ENCODE results near the gene NXPE1. TPM values are rescaled to one million over a fixed set of nuclear protein-coding genes. Genes with fewer than 3 reads are reported as not detected.
"Not testable (repeated sequence)": the region's sequence is repeated elsewhere in the genome, so short reads cannot be mapped to it uniquely, and the experiment has no call there.

Gene NXPE1
- total RNA-seq, 1 experiment from 2014 or later = not detected

DNA sequence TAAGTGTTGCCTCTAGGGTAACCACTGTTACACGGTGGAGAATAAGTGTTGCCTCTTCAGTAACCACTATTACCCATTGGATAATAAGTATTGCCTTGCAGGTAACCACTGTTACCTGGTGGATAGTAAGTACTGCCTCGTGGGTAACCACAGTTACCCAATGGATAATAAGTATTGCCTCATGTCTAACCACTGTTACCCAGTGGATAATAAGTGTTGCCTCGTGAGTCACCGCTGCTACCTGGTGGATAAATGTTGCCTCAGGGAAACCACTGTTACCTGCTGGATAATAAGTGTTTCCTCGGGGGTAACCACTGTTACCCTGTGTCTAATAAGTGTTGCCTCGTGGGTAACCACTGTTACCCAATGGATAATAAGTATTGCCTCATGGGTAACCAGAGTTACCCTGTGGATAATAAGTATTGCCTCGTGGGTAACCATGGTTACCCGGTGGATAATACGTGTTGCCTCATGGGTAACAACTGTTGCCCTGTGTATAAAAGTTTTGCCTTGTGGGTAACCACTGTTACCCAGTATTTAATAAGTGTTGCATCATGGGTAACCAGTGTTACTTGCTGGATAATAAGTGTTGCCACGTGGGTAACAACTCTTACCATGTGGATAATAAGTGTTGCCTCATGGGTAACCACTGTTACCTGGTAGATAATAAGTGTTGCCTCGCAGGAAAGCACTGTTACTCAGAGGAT lies 48.2 kb upstream of the NXPE1 start:
- H3K4me3 ChIP-seq = no peak overlapping the region
- no peaks in the 10 kb centered on the region for H3K79me2 ChIP-seq (ENCODE audit: low read depth)
- no peak overlapping the region for H2AFZ ChIP-seq
- TF ChIP-seq, protein P1, sequence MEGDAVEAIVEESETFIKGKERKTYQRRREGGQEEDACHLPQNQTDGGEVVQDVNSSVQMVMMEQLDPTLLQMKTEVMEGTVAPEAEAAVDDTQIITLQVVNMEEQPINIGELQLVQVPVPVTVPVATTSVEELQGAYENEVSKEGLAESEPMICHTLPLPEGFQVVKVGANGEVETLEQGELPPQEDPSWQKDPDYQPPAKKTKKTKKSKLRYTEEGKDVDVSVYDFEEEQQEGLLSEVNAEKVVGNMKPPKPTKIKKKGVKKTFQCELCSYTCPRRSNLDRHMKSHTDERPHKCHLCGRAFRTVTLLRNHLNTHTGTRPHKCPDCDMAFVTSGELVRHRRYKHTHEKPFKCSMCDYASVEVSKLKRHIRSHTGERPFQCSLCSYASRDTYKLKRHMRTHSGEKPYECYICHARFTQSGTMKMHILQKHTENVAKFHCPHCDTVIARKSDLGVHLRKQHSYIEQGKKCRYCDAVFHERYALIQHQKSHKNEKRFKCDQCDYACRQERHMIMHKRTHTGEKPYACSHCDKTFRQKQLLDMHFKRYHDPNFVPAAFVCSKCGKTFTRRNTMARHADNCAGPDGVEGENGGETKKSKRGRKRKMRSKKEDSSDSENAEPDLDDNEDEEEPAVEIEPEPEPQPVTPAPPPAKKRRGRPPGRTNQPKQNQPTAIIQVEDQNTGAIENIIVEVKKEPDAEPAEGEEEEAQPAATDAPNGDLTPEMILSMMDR (conservative IDR thresholded peaks at IDR 0.05) = no peak
- TF ChIP-seq EZH2 (IDR thresholded peaks at IDR 0.05; ENCODE audit: low read depth) = no peak
- H3F3A ChIP-seq (ENCODE audit: insufficient read depth, low read depth) = no peaks in the 10 kb centered on the region
- intact Hi-C loops (cut with micrococcal nuclease; ENCODE audit: unreplicated experiment) = no loop called here
- H3K4me2 ChIP-seq = no peak overlapping the region
- ChIA-PET CTCF (no interaction called here), POLR2A (ENCODE audit: unreplicated experiment) (no interaction called here)
- no peaks in the 10 kb centered on the region for H3K27me3 ChIP-seq (ENCODE audit: insufficient read depth, low read depth)
- no peaks in the 10 kb centered on the region for H3K9me3 ChIP-seq (ENCODE audit: insufficient read depth, low read depth)
- DNase-seq = no peak
- no peaks in the 10 kb centered on the region for H3K9me2 ChIP-seq (ENCODE audit: insufficient read depth)
- no TSS peak for BruUV-seq (replicated peaks)
- H3K36me3 ChIP-seq (ENCODE audit: low read depth) = no peaks in the 10 kb centered on the region
- H4K20me1 ChIP-seq (ENCODE audit: insufficient read depth) = no peaks in the 10 kb centered on the region
- H3K27ac ChIP-seq = no peak overlapping the region
- no peaks in the 10 kb centered on the region for H3K4me1 ChIP-seq (replicated peaks; ENCODE audit: insufficient read depth)

DNA sequence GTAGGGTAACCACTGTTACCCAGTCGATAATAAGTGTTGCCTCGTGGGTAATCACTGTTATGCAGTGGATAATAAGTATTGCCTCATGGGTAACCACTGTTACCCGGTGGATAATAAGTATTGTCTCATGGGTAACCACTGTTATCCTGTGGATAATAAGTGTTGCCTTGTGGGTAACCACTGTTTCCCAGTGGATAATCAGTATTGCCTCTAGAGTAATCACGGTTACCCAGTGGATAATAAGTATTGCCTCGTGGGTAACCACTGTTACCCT lies 47.1 kb upstream of the NXPE1 start:
- H3K4me2 ChIP-seq; intact Hi-C loops (cut with micrococcal nuclease; ENCODE audit: unreplicated experiment); H4K20me1 ChIP-seq (ENCODE audit: insufficient read depth); POLR2A ChIA-PET (ENCODE audit: unreplicated experiment); H3K4me1 ChIP-seq (replicated peaks; ENCODE audit: insufficient read depth); DNase-seq; H3K36me3 ChIP-seq (ENCODE audit: low read depth); BruUV-seq (replicated peaks); CTCF ChIA-PET; H3K4me3 ChIP-seq; H3K9me2 ChIP-seq (ENCODE audit: insufficient read depth); H3K79me2 ChIP-seq (ENCODE audit: low read depth); H3K9me3 ChIP-seq (ENCODE audit: insufficient read depth, low read depth); H2AFZ ChIP-seq; H3F3A ChIP-seq (ENCODE audit: insufficient read depth, low read depth); H3K27ac ChIP-seq; H3K27me3 ChIP-seq (ENCODE audit: insufficient read depth, low read depth): not testable (repeated sequence)

DNA sequence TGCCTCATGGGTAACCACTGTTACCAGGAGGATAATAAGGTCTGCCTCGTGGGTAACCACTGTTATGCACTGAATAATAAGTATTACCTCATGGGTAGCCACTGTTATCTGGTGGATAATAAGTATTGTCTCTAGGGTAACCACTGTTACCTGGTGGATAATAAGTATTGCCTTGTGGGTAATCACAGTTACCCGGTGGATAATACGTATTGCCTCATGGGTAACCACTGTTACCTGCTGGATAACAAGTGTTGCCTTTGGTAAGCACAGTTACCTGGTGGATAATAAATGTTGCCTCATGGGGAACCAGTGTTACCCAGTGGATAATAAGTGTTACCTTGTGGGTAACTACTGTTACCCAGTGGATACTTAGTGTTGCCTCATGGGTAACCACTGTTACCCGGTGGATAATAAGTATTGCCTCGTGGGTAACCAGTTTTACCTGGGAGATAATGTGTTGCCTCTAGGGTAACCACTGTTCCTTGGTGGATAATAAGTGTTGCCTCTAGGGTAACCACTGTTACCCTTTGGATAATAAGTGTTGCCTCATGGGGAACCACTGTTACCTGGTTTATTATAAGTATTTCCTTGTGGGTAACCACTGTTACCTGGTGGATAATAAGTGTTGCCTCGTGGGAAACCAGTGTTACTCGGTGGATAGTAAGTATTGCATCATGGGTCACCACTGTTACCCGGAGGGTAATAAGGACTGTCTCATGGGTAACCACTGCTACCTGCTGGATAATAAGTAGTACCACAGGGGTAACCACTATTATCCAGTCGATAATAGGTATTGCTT lies 46.5 kb upstream of the NXPE1 start:
- ChIA-PET POLR2A (ENCODE audit: unreplicated experiment) (no interaction called here), CTCF (no interaction called here)
- no TSS peak for BruUV-seq (replicated peaks)
- Histone ChIP-seq H3K4me2 (no peak overlapping the region), H3F3A (ENCODE audit: insufficient read depth, low read depth) (no peaks in the 10 kb centered on the region; the same call in 1 of the 2 replicates), H3K4me3 (no peak overlapping the region), H3K9me3 (ENCODE audit: insufficient read depth, low read depth) (no peaks in the 10 kb centered on the region), H4K20me1 (ENCODE audit: insufficient read depth) (no peaks in the 10 kb centered on the region), H3K79me2 (ENCODE audit: low read depth) (no peaks in the 10 kb centered on the region), H3K27ac (no peak overlapping the region), H2AFZ (no peak overlapping the region), H3K36me3 (ENCODE audit: low read depth) (no peaks in the 10 kb centered on the region), H3K27me3 (ENCODE audit: insufficient read depth, low read depth) (no peaks in the 10 kb centered on the region), H3K9me2 (ENCODE audit: insufficient read depth) (no peaks in the 10 kb centered on the region), H3K4me1 (replicated peaks; ENCODE audit: insufficient read depth) (no peaks in the 10 kb centered on the region)
- intact Hi-C loops (cut with micrococcal nuclease; ENCODE audit: unreplicated experiment) = no loop called here
- no peak for DNase-seq
- TF ChIP-seq, protein P1 (conservative IDR thresholded peaks at IDR 0.05) = no peak
- no peak for TF ChIP-seq EZH2 (IDR thresholded peaks at IDR 0.05; ENCODE audit: low read depth)

Data from PC-9 (cell line).